HG02642 (cell line): ENCODE results near the gene SSX2IP.
"Not testable (repeated sequence)": the region's sequence is repeated elsewhere in the genome, so short reads cannot be mapped to it uniquely, and the experiment has no call there.

Experiments
- ATAC-seq: cut with Tn5 transposase; IDR thresholded peaks from one replicate; pipeline ENCODE4 v1.9.1; 2021; ENCODE audit warnings: mild to moderate bottlenecking; ENCODE audit not compliant: unreplicated experiment, poor library complexity

SSX2IP gene

GRCh38 chr1:84690397-84691121, at the start of gene SSX2IP:
Gene SSX2IP (minus strand): TSS chr1:84690461. CDS start chr1:84671219, 19,242 bp downstream.
- peak; percentile 95 for ATAC-seq

- ATAC-seq = no peak
Measured at GRCh38 chr1:84738237-84738636, 48.0 kb upstream of the SSX2IP start.

- no peak for ATAC-seq
Measured at GRCh38 chr1:84737590-84737989, 47.3 kb upstream of the SSX2IP start.

- no peak for ATAC-seq
Measured at GRCh38 chr1:84736944-84737343, 46.7 kb upstream of the SSX2IP start.

GRCh38 chr1:84736445-84736844, 46.2 kb upstream of the SSX2IP start:
- ATAC-seq = no peak

- ATAC-seq = no peak
Measured at GRCh38 chr1:84735483-84735882, 45.2 kb upstream of the SSX2IP start.

GRCh38 chr1:84732520-84732919, 42.3 kb upstream of the SSX2IP start:
- ATAC-seq = no peak

GRCh38 chr1:84731519-84731918, 41.3 kb upstream of the SSX2IP start:
- ATAC-seq = no peak

GRCh38 chr1:84727711-84728110, 37.5 kb upstream of the SSX2IP start:
- not testable (repeated sequence) for ATAC-seq

- no peak for ATAC-seq
Measured at GRCh38 chr1:84726593-84727499, 36.6 kb upstream of the SSX2IP start.

- no peak for ATAC-seq
Measured at GRCh38 chr1:84724128-84724860, 34.0 kb upstream of the SSX2IP start.

GRCh38 chr1:84722794-84723193, 32.5 kb upstream of the SSX2IP start:
- ATAC-seq = no peak

- ATAC-seq = not testable (repeated sequence)
Measured at GRCh38 chr1:84721872-84722271, 31.6 kb upstream of the SSX2IP start.

- ATAC-seq = no peak
Measured at GRCh38 chr1:84721152-84721551, 30.9 kb upstream of the SSX2IP start.

GRCh38 chr1:84720221-84720780, 30.0 kb upstream of the SSX2IP start:
- ATAC-seq = no peak

- ATAC-seq = no peak
Measured at GRCh38 chr1:84719543-84720217, 29.4 kb upstream of the SSX2IP start.

- ATAC-seq = no peak
Measured at GRCh38 chr1:84715342-84716019, 25.2 kb upstream of the SSX2IP start.

- no peak for ATAC-seq
Measured at GRCh38 chr1:84712276-84712874, 22.1 kb upstream of the SSX2IP start.

GRCh38 chr1:84711869-84712268, 21.6 kb upstream of the SSX2IP start:
- no peak for ATAC-seq
